ENCODE results near the gene BMAL1. TPM values are rescaled to one million over a fixed set of nuclear protein-coding genes. Genes with fewer than 3 reads are reported as not detected.

The BMAL1 gene
- total RNA-seq, 4 donors from 2014 or later = 19.4 to 87.5 (median 39.7) TPM

- Histone ChIP-seq H3K4me3 (peak overlapping the region in 1 of 4 donors; percentile 8), H3K4me1 (peaks cover 0 to 36% (median 5%) of the 10 kb centered on the region in 4 donors)
- DNase-seq = peak in 1 of 3 donors; percentile 47
Measured at GRCh38 chr11:13318498-13319295, 41.1 kb downstream of the BMAL1 start.

GRCh38 chr11:13320688-13321087 lies 43.1 kb downstream of the BMAL1 start:
- H3K27me3 ChIP-seq = no peaks in the 10 kb centered on the region
- no peak for TF ChIP-seq CTCF (IDR thresholded peaks at IDR 0.05)
- no peak for TF ChIP-seq POLR2A (IDR thresholded peaks at IDR 0.05)
- H3K36me3 ChIP-seq = no peaks in the 10 kb centered on the region
- H3K4me1 ChIP-seq = peaks cover 0 to 36% (median 5%) of the 10 kb centered on the region in 4 donors
- H3K9me3 ChIP-seq = no peaks in the 10 kb centered on the region
- DNase-seq = no peak
- no peak overlapping the region for H3K27ac ChIP-seq
- H3K4me3 ChIP-seq = no peak overlapping the region

More at GRCh38 chr11:13318498-13319295, 41.1 kb downstream of the BMAL1 start:
- Histone ChIP-seq H3K27me3 (no peaks in the 10 kb centered on the region), H3K27ac (peak overlapping the region in 2 of 4 donors; percentile 11 to 45), H3K36me3 (no peaks in the 10 kb centered on the region), H3K9me3 (no peaks in the 10 kb centered on the region)
- no peak for TF ChIP-seq POLR2A (IDR thresholded peaks at IDR 0.05)
- TF ChIP-seq CTCF (IDR thresholded peaks at IDR 0.05) = no peak

- TF ChIP-seq CTCF (IDR thresholded peaks at IDR 0.05) = no peak
- no peak for TF ChIP-seq POLR2A (IDR thresholded peaks at IDR 0.05)
Measured at GRCh38 chr11:13321431-13321830, 43.8 kb downstream of the BMAL1 start.

GRCh38 chr11:13324141-13324540 lies 46.6 kb downstream of the BMAL1 start:
- no peak for DNase-seq
- Histone ChIP-seq H3K27ac (no peak overlapping the region), H3K27me3 (no peaks in the 10 kb centered on the region), H3K4me1 (peaks cover 0 to 11% (median 0%) of the 10 kb centered on the region in 4 donors), H3K4me3 (no peak overlapping the region), H3K36me3 (no peaks in the 10 kb centered on the region), H3K9me3 (no peaks in the 10 kb centered on the region)
- TF ChIP-seq POLR2A (IDR thresholded peaks at IDR 0.05) (no peak), CTCF (IDR thresholded peaks at IDR 0.05) (no peak)

More at GRCh38 chr11:13321431-13321830, 43.8 kb downstream of the BMAL1 start:
- Histone ChIP-seq H3K9me3 (no peaks in the 10 kb centered on the region), H3K36me3 (no peaks in the 10 kb centered on the region), H3K27me3 (no peaks in the 10 kb centered on the region), H3K27ac (no peak overlapping the region), H3K4me1 (peaks cover 0 to 33% (median 5%) of the 10 kb centered on the region in 4 donors), H3K4me3 (no peak overlapping the region)
- DNase-seq = no peak

GRCh38 chr11:13324709-13325108 lies 47.1 kb downstream of the BMAL1 start:
- H3K4me1 ChIP-seq = peaks cover 0 to 6% (median 0%) of the 10 kb centered on the region in 4 donors
- TF ChIP-seq POLR2A (IDR thresholded peaks at IDR 0.05) (no peak), CTCF (IDR thresholded peaks at IDR 0.05) (no peak)
- DNase-seq = no peak
- no peak overlapping the region for H3K27ac ChIP-seq
- H3K4me3 ChIP-seq = no peak overlapping the region
- H3K27me3 ChIP-seq = no peaks in the 10 kb centered on the region
- H3K36me3 ChIP-seq = no peaks in the 10 kb centered on the region
- H3K9me3 ChIP-seq = no peaks in the 10 kb centered on the region

All from Peyer's patch (tissue), 4 donors.